IMR-90 (cell line): ENCODE measurements around the gene PRKCE. TPM values are rescaled to one million over a fixed set of nuclear protein-coding genes. Genes with fewer than 3 reads are reported as not detected.

Experiments used
- ATAC-seq: fragments of 200-7000 bp; cut with Tn5 transposase; 2 replicates; pipeline ENCODE4 v1.9.1; 2020; ENCODE audit warnings: low read depth, mild to moderate bottlenecking, moderate library complexity
- BruUV-seq: library from RNA; stranded (reverse); fragments of 400-500 nt; replicated peaks from 2 replicates; lab custom pipeline; 2021; lab: Mats Ljungman, UMichigan
- CTCF ChIA-PET: fragments of 300-600 bp; formaldehyde crosslinking; extraction: SDS; loops from one replicate; lab custom pipeline; 2021; ENCODE audit warnings: antibody characterized with exemption; lab: Yijun Ruan, JAX
- POLR2A ChIA-PET: fragments of 300-600 bp; sonication (Branson Sonifier 250); formaldehyde crosslinking; loops from one replicate; lab custom pipeline; 2022; ENCODE audit warnings: antibody characterized with exemption; ENCODE audit not compliant: unreplicated experiment; lab: Charles Lee
- DNase-seq: peaks from one replicate; pipeline ENCODE4 v3.0.0; 2013
- H2AFZ ChIP-seq: replicated peaks from 2 replicates; pipeline ENCODE3; 2013; ENCODE audit warnings: low read length, mild to moderate bottlenecking; ENCODE audit not compliant: poor library complexity
- H2AK5ac ChIP-seq: 2 replicates; pipeline ENCODE4 v1.6.1; 2013; ENCODE audit warnings: low read depth, low read length, inconsistent platforms
- H2AK9ac ChIP-seq: replicated peaks from 2 replicates; pipeline ENCODE3; 2013; ENCODE audit warnings: mild to moderate bottlenecking, low read depth, low read length, moderate library complexity; ENCODE audit not compliant: poor library complexity
- H2BK120ac ChIP-seq: 2 replicates; pipeline ENCODE4 v1.6.1; 2013; ENCODE audit warnings: low read depth, low read length, inconsistent platforms
- H2BK15ac ChIP-seq: 3 replicates; pipeline ENCODE4 v1.6.1; 2013; ENCODE audit warnings: low read depth, low read length, inconsistent platforms
- H2BK20ac ChIP-seq: 2 replicates; pipeline ENCODE4 v1.6.1; 2013; ENCODE audit warnings: low read depth, mild to moderate bottlenecking, inconsistent platforms, low read length, moderate library complexity
- H2BK5ac ChIP-seq: 2 replicates; pipeline ENCODE4 v1.6.1; 2013; ENCODE audit warnings: mild to moderate bottlenecking, low read depth, low read length, inconsistent platforms; ENCODE audit not compliant: poor library complexity, severe bottlenecking
- H3K14ac ChIP-seq: replicated peaks from 2 replicates; pipeline ENCODE4 v1.6.1; 2013; ENCODE audit warnings: low read depth, low read length, inconsistent platforms
- H3K18ac ChIP-seq: 2 replicates; pipeline ENCODE4 v1.6.1; 2013; ENCODE audit warnings: low read depth, low read length, control low read depth
- H3K23ac ChIP-seq: 2 replicates; pipeline ENCODE4 v1.6.1; 2013; ENCODE audit warnings: low read depth, low read length, inconsistent platforms
- H3K27ac ChIP-seq: 2 replicates; pipeline ENCODE4 v1.5.1; 2013; ENCODE audit warnings: mild to moderate bottlenecking, control low read depth, low read length; ENCODE audit not compliant: insufficient read depth
- H3K27me3 ChIP-seq: 2 replicates; pipeline ENCODE4 v1.6.1; 2013; ENCODE audit warnings: low read length; ENCODE audit not compliant: control insufficient read depth, insufficient read depth
- H3K36me3 ChIP-seq: 2 replicates; pipeline ENCODE4 v1.6.1; 2013; ENCODE audit warnings: low read length, mixed read lengths; ENCODE audit not compliant: control insufficient read depth, insufficient read depth
- H3K4ac ChIP-seq: 2 replicates; pipeline ENCODE4 v1.6.1; 2013; ENCODE audit warnings: low read depth, low read length, inconsistent platforms
- H3K4me1 ChIP-seq: 2 replicates; pipeline ENCODE4 v1.6.1; 2013; ENCODE audit warnings: low read length, mixed read lengths; ENCODE audit not compliant: control insufficient read depth, insufficient read depth
- H3K4me2 ChIP-seq: 2 replicates; pipeline ENCODE4 v1.6.1; 2013; ENCODE audit warnings: low read depth, mild to moderate bottlenecking, control low read depth, low read length, moderate library complexity
- H3K4me3 ChIP-seq: 2 replicates; pipeline ENCODE4 v1.5.1; 2013; ENCODE audit warnings: low read depth, mild to moderate bottlenecking, control low read depth, low read length, moderate library complexity; ENCODE audit not compliant: insufficient read depth
- H3K56ac ChIP-seq: 2 replicates; pipeline ENCODE4 v1.6.1; 2013; ENCODE audit warnings: low read length, inconsistent platforms; ENCODE audit not compliant: insufficient read depth; ENCODE audit errors: extremely low read depth
- H3K79me1 ChIP-seq, 2 experiments: 2 replicates each; pipeline ENCODE4 v1.6.1; 2013; ENCODE audit warnings: low read length in 2 of 2, inconsistent platforms in 1 of 2, low read depth in 1 of 2
- H3K9ac ChIP-seq: 2 replicates; pipeline ENCODE4 v1.6.1; 2013; ENCODE audit warnings: low read depth, low read length, control low read depth
- H3K9me1 ChIP-seq: 2 replicates; pipeline ENCODE4 v1.6.1; 2013; ENCODE audit warnings: low read length, inconsistent platforms; ENCODE audit not compliant: insufficient read depth
- H3K9me3 ChIP-seq: 2 replicates; pipeline ENCODE4 v1.6.1; 2013; ENCODE audit warnings: low read length; ENCODE audit not compliant: control insufficient read depth, insufficient read depth
- H4K20me1 ChIP-seq: 2 replicates; pipeline ENCODE4 v1.6.1; 2013; ENCODE audit warnings: low read length, inconsistent platforms; ENCODE audit not compliant: insufficient read depth
- H4K5ac ChIP-seq: 2 replicates; pipeline ENCODE4 v1.6.1; 2013; ENCODE audit warnings: mild to moderate bottlenecking, low read depth, low read length, control low read depth
- H4K8ac ChIP-seq, 2 experiments: 2 replicates each; pipeline ENCODE4 v1.6.1; 2013; ENCODE audit warnings: low read depth in 2 of 2, low read length in 2 of 2, control low read depth in 1 of 2, inconsistent platforms in 1 of 2
- H4K91ac ChIP-seq: 2 replicates; pipeline ENCODE4 v1.6.1; 2013; ENCODE audit warnings: low read depth, low read length, inconsistent platforms; ENCODE audit not compliant: insufficient read depth
- RAD21 ChIP-seq: IDR thresholded peaks from 2 replicates; pipeline ENCODE4 v1.6.1; 2012; ENCODE audit warnings: low read length, improper control_type of control experiment
- RFX5 ChIP-seq: IDR thresholded peaks from 2 replicates; pipeline ENCODE4 v1.8.0; 2012; ENCODE audit warnings: low read depth, mild to moderate bottlenecking, low read length, moderate library complexity
- SMC3 ChIP-seq: fragments of 150-350 bp; IDR thresholded peaks from 2 replicates; pipeline ENCODE4 v1.6.1; 2016; ENCODE audit warnings: low read depth, mild to moderate bottlenecking, antibody characterized with exemption, low read length, moderate library complexity
- WGBS, 2 experiments: methylation state at CpG; one replicate each; pipeline versions ENCODE4 v1.1.5 to v1.1.7; 2013; ENCODE audit warnings: missing lambda C conversion rate in 2 of 2; ENCODE audit not compliant: insufficient read length in 1 of 2; ENCODE audit errors: extremely low coverage in 2 of 2; 5-methylcytosine and 5-hydroxymethylcytosine counted together
- dilution Hi-C: fragments of 300-500 bp; cut with HindIII; formaldehyde crosslinking; loops from one replicate; pipeline ENCODE4 v1.14.3; 2018; ENCODE audit warnings: low sequenced_read_pairs; ENCODE audit not compliant: unreplicated experiment
- in situ Hi-C: fragments of 300-500 bp; cut with MboI; formaldehyde crosslinking; loops from 3 replicates; pipeline ENCODE4 v1.14.3; 2019; ENCODE audit warnings: low sequenced_read_pairs, inconsistent platforms, mixed read lengths
- intact Hi-C: fragments of 100-400 bp; cut with micrococcal nuclease; formaldehyde crosslinking; loops from 2 replicates; pipeline ENCODE4 v1.10.0; 2022
- polyA plus RNA-seq, 3 experiments: library from polyadenylated mRNA; depleted of rRNA; stranded (reverse); fragments of >200 nt; gene quantifications; 2 replicates each; pipeline ENCODE4 v1.2.3, GENCODE V29; 2012; ENCODE audit warnings: low replicate concordance in 1 of 3
- total RNA-seq: library from RNA; depleted of rRNA; stranded (reverse); fragments of >200 nt; gene quantifications from 2 replicates; pipeline ENCODE4 v1.2.3, GENCODE V29; 2012
- TF ChIP-seq, protein P1 (sequence below): conservative IDR thresholded peaks from 2 replicates; pipeline ENCODE4 v1.5.1; 2012; ENCODE audit warnings: mild to moderate bottlenecking, low read depth, low read length, improper control_type of control experiment

The PRKCE gene
- total and polyA plus RNA-seq, 2 of the 4 experiments (the other 2 are of a cell fraction): 8.1 to 32.4 TPM

DNA sequence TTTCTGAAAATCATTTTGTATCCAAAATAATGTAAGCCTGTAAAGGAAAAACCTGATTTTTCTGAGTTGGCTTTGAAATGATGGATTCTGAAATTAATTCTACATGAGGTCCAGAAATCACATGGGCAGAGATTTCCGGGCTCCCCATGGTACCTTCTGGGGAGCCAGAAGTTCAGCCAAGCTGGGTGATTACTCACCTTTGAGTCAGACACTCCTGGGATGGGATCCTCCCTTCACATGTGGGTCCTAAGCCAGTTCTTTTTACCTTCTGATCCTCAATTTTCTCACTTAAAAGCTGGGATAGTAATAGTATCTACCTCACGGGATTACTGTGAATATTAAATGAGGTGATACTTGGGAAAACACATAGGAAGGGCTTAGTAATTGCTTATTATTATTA lies 465.9 kb downstream of the PRKCE start:
- no peaks in the 10 kb centered on the region for H3K27me3 ChIP-seq
- intact Hi-C loops: no loop called here
- no peak overlapping the region for H2AK9ac ChIP-seq
- BruUV-seq: no TSS peak
- peaks cover 16% of the 10 kb centered on the region for H3K4me1 ChIP-seq
- H3K18ac ChIP-seq: no peak overlapping the region
- no peaks in the 10 kb centered on the region for H3K9me3 ChIP-seq
- H3K79me1 ChIP-seq: peaks cover 21% of the 10 kb centered on the region in 2 experiments; a peak in 3 of 4 replicates
- H3K14ac ChIP-seq: no peak overlapping the region
- POLR2A ChIA-PET: no interaction called here
- H4K91ac ChIP-seq: no peak overlapping the region
- 0 out of 2 replicates have a peak overlapping the region, but pooled peaks have one; percentile 0 for H2BK20ac ChIP-seq
- no CpG with 5 or more reads among the region's 2 CpGs for WGBS, 2 experiments
- H3K4me2 ChIP-seq: no peak overlapping the region
- H2BK5ac ChIP-seq: no peak overlapping the region
- no peak overlapping the region for H2BK120ac ChIP-seq
- H3K4me3 ChIP-seq: no peak overlapping the region
- no peak overlapping the region for H4K8ac ChIP-seq
- no peaks in the 10 kb centered on the region for H4K20me1 ChIP-seq
- CTCF ChIA-PET: interaction anchor here (1.1 kb wide), 1 partner anchor 12 kb away, joined by 4 read pairs; no protein-coding TSS in a partner anchor
- no peak overlapping the region for H3K4ac ChIP-seq
- in situ Hi-C loops: no loop called here
- dilution Hi-C loops: no loop called here
- H2AFZ ChIP-seq: no peak overlapping the region
- no peak overlapping the region for H3K9ac ChIP-seq
- no peak overlapping the region for H4K5ac ChIP-seq
- H3K56ac ChIP-seq: no peak overlapping the region
- no peak overlapping the region for H3K23ac ChIP-seq
- H3K9me1 ChIP-seq: 0 out of 2 replicates have a peak, but pooled peaks cover 6% of the 10 kb centered on the region
- no peak overlapping the region for H2AK5ac ChIP-seq
- TF ChIP-seq RFX5 (no peak), SMC3 (no peak), RAD21 (no peak)
- TF ChIP-seq, protein P1, sequence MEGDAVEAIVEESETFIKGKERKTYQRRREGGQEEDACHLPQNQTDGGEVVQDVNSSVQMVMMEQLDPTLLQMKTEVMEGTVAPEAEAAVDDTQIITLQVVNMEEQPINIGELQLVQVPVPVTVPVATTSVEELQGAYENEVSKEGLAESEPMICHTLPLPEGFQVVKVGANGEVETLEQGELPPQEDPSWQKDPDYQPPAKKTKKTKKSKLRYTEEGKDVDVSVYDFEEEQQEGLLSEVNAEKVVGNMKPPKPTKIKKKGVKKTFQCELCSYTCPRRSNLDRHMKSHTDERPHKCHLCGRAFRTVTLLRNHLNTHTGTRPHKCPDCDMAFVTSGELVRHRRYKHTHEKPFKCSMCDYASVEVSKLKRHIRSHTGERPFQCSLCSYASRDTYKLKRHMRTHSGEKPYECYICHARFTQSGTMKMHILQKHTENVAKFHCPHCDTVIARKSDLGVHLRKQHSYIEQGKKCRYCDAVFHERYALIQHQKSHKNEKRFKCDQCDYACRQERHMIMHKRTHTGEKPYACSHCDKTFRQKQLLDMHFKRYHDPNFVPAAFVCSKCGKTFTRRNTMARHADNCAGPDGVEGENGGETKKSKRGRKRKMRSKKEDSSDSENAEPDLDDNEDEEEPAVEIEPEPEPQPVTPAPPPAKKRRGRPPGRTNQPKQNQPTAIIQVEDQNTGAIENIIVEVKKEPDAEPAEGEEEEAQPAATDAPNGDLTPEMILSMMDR: no peak
- no peaks in the 10 kb centered on the region for H3K36me3 ChIP-seq
- DNase-seq: peak; percentile 67
- H3K27ac ChIP-seq: no peak overlapping the region
- no peak for ATAC-seq
- H2BK15ac ChIP-seq: 0 out of 3 replicates have a peak overlapping the region, but pooled peaks have one; percentile 27
